SH-SY5Y (cell line): ENCODE measurements around the gene GSAP.

Experiments
- GATA2 ChIP-seq: IDR thresholded peaks from 2 replicates; pipeline ENCODE4 v1.6.1; 2011; ENCODE audit warnings: mild to moderate bottlenecking, low read depth, low read length
- GATA3 ChIP-seq: IDR thresholded peaks from 2 replicates; pipeline ENCODE4 v1.6.1; 2011; ENCODE audit warnings: low read depth, mild to moderate bottlenecking, low read length, moderate library complexity

DNA sequence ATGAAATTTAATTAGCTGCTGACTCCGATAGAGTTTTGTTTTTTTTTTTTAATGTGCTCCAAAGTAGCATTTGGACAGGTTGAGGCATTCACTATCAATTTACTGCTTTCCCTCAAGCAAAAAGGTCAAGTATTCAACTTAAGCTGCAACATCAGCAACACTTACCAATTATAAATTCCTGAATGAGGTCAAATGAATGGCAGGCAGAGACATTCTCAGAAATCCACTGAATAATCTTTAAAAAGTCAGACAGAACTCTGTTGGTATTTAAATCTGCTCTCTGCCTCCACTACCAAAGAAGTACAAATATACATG, 62.8 kb downstream of the GSAP start:
- TF ChIP-seq GATA2 = no peak
- no peak for TF ChIP-seq GATA3
